Measurements from ENCODE around the gene TNIP2. TPM values are rescaled to one million over a fixed set of nuclear protein-coding genes. Genes with fewer than 3 reads are reported as not detected.
A peak's percentile ranks its signal among the peaks of the same experiment; 100 is the strongest.

Gene TNIP2, protein sequence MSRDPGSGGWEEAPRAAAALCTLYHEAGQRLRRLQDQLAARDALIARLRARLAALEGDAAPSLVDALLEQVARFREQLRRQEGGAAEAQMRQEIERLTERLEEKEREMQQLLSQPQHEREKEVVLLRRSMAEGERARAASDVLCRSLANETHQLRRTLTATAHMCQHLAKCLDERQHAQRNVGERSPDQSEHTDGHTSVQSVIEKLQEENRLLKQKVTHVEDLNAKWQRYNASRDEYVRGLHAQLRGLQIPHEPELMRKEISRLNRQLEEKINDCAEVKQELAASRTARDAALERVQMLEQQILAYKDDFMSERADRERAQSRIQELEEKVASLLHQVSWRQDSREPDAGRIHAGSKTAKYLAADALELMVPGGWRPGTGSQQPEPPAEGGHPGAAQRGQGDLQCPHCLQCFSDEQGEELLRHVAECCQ
- total RNA-seq (ENCODE audit: unreplicated experiment), result 25.4 TPM
- long read RNA-seq, transcript TNIP2-201 (6 exons, 1,974 nt), result major isoform, 19 of 26 reads
- long read RNA-seq, partial matches to known transcripts, result 1 of 26 reads
- long read RNA-seq, other reads (novel, unspliced or antisense), result 2 of 26 reads

DNA sequence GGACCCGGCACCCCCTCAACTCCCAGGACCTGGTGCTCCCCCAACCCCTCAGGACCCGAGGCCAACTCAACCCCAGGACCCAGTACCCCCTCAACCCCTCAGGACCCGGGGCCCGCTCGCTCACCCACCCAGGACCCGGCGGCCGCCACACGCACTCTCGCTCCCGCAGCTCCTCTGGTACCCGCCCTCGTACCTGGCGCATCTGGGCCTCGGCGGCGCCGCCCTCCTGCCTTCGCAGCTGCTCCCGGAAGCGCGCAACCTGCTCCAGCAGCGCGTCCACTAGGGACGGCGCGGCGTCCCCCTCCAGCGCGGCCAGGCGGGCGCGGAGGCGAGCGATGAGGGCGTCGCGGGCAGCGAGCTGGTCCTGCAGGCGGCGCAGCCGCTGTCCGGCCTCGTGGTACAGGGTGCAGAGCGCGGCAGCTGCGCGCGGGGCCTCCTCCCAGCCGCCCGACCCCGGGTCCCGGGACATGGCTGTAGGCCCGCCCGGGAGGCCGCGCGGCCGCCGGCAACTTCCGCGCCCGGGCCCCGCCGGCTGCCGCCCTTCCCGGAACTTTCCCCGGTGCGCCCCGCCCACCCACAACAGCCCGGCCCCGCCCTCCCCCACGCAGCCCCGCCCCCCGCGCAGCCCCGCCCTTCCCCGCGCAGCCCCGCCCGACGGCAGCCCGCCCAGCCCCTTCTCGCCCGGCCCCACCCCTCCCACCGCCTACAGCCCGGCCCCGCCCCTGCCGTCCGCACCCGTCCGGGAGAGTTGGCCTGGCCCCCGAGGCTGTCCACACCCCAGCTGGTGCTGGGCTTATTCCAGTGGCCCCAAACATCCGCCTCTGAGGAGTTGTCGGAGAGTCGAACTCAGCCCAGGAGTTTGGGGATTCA lies at the start of gene TNIP2:
Gene TNIP2, minus strand, starts transcription at position 516 of the 870 bp plus-strand sequence. Its CDS starts 47 bp downstream, at position 469.
- TF ChIP-seq, protein P1, sequence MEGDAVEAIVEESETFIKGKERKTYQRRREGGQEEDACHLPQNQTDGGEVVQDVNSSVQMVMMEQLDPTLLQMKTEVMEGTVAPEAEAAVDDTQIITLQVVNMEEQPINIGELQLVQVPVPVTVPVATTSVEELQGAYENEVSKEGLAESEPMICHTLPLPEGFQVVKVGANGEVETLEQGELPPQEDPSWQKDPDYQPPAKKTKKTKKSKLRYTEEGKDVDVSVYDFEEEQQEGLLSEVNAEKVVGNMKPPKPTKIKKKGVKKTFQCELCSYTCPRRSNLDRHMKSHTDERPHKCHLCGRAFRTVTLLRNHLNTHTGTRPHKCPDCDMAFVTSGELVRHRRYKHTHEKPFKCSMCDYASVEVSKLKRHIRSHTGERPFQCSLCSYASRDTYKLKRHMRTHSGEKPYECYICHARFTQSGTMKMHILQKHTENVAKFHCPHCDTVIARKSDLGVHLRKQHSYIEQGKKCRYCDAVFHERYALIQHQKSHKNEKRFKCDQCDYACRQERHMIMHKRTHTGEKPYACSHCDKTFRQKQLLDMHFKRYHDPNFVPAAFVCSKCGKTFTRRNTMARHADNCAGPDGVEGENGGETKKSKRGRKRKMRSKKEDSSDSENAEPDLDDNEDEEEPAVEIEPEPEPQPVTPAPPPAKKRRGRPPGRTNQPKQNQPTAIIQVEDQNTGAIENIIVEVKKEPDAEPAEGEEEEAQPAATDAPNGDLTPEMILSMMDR (IDR thresholded peaks at IDR 0.05; ENCODE audit: partially characterized antibody, unreplicated experiment), result no peak

DNA sequence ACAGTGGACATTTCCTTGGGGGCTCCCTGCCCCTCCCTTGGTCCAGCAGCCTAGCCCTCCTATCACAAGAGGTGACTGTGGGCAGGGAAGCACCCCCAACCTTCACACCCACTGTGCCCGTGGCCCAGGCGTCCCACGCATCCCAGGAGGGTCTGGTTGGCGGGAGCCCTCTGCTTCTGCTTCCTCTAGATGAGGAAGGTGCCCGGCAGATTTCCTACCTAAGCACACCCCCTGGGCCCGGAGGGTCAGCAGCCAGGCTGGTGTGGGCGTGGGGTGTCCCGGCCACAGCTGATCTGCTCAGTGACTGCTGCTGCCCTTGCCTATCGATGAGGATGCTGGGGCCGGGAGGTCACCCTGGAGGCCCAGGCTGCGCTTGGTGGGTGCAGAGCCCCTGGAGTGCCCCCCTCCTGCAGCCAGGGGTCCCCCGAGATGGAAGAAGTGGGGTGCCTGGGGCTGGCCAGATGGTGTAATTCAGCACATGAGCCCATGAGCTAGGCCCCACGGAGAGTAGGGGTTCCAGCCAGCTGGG lies 48.9 kb upstream of the TNIP2 start:
- TF ChIP-seq, protein P1 (IDR thresholded peaks at IDR 0.05; ENCODE audit: partially characterized antibody, unreplicated experiment), result no peak
- peaks cover 5% of the 10 kb centered on the region for H3K4me1 Mint-ChIP-seq (ENCODE audit: low read depth, unreplicated experiment)

More for the DNA sequence above, at the start of gene TNIP2:
- Mint-ChIP-seq H3K4me3 (ENCODE audit: unreplicated experiment) (peak within 1 kb of the TSS; percentile 79), H3K9me3 (ENCODE audit: unreplicated experiment) (no peaks in the 10 kb centered on the region), H3K36me3 (ENCODE audit: unreplicated experiment) (no peaks in the 10 kb centered on the region), H3K27ac (ENCODE audit: unreplicated experiment) (peak within 1 kb of the TSS; percentile 68), H3K4me1 (ENCODE audit: low read depth, unreplicated experiment) (peaks cover 7% of the 10 kb centered on the region), H3K27me3 (ENCODE audit: unreplicated experiment) (no peaks in the 10 kb centered on the region)
- DNase-seq, result peak; percentile 80

DNA sequence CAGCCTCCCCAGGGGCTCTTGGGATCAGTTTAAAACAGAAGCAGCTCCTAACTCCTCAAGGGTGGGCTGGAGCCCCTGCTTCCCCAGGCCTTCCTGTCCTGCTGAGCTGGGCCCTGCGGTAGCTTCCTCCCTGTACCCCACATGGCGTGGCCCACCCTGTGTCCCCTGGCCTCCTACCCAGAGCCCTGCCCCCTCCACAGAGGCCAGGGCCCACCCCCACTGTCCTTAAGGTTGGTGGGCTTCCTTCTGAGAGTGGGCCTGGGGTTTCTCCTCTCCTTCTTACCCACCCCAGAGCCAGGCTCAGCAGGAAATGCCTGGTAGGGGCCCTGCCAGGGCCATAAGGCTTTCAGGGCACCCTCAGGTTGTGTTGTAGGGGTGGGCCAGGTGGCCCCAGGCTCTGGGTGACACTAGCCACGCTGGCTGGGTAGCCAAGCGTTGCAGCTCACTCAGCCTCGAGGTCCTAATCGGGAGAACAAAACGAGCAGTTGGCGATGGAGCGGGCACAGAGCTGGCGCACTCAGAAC lies 48.4 kb upstream of the TNIP2 start:
- H3K4me3 Mint-ChIP-seq (ENCODE audit: unreplicated experiment), result no peak overlapping the region
- H3K27ac Mint-ChIP-seq (ENCODE audit: unreplicated experiment), result no peak overlapping the region
- TF ChIP-seq, protein P1 (IDR thresholded peaks at IDR 0.05; ENCODE audit: partially characterized antibody, unreplicated experiment), result no peak
- DNase-seq, result no peak
- peaks cover 6% of the 10 kb centered on the region for H3K9me3 Mint-ChIP-seq (ENCODE audit: unreplicated experiment)
- no peaks in the 10 kb centered on the region for H3K36me3 Mint-ChIP-seq (ENCODE audit: unreplicated experiment)
- H3K27me3 Mint-ChIP-seq (ENCODE audit: unreplicated experiment), result peaks cover 3% of the 10 kb centered on the region
- peaks cover 5% of the 10 kb centered on the region for H3K4me1 Mint-ChIP-seq (ENCODE audit: low read depth, unreplicated experiment)

More for the DNA sequence above, 48.9 kb upstream of the TNIP2 start:
- no peak for DNase-seq
- H3K9me3 Mint-ChIP-seq (ENCODE audit: unreplicated experiment), result peaks cover 6% of the 10 kb centered on the region
- no peak overlapping the region for H3K27ac Mint-ChIP-seq (ENCODE audit: unreplicated experiment)
- H3K36me3 Mint-ChIP-seq (ENCODE audit: unreplicated experiment), result no peaks in the 10 kb centered on the region
- no peak overlapping the region for H3K4me3 Mint-ChIP-seq (ENCODE audit: unreplicated experiment)
- H3K27me3 Mint-ChIP-seq (ENCODE audit: unreplicated experiment), result peaks cover 5% of the 10 kb centered on the region

DNA sequence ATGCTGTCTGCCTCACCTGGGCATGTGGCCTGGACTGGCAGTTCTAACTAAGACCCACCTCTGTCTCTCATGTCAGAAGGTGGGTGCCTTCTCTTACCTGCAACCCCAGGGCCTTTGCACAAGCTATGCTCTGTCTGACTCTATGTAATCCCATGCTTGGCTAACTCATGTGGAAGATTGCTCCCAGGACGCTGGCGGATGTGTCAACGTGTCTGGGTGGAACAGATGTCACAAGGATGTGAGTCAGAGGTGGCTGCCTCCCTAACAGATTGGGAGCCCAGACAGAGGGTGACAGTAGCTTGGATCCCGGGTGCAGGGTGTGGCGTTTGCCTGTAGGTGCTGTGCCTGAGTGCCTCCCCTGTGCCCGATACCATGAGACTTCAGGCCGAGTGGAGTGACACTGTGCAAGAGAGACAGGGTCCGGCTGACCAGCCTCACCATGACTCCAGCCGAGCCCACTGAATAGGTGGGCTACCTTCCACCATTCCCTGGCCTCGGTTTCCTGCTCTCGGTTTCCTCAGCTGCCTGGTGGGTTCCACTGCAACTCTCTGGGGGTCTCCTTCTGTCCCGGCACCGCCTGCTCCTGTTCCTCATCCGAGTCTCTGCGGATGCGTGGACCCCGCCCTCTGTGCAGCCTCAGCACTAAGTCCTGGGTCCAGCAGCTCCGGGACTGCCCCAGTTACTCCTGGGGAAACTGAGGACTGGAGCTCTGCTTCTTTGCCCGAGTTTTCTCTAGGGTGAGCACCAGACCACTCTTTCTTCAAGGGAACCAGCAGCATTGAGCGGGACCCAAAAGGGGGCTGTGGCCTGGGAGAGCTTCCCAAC lies 47.7 kb upstream of the TNIP2 start:
- DNase-seq, result no peak
- Mint-ChIP-seq H3K27ac (ENCODE audit: unreplicated experiment) (no peak overlapping the region), H3K4me1 (ENCODE audit: low read depth, unreplicated experiment) (peaks cover 5% of the 10 kb centered on the region), H3K27me3 (ENCODE audit: unreplicated experiment) (peaks cover 3% of the 10 kb centered on the region), H3K36me3 (ENCODE audit: unreplicated experiment) (no peaks in the 10 kb centered on the region), H3K4me3 (ENCODE audit: unreplicated experiment) (no peak overlapping the region), H3K9me3 (ENCODE audit: unreplicated experiment) (peaks cover 6% of the 10 kb centered on the region)
- TF ChIP-seq, protein P1 (IDR thresholded peaks at IDR 0.05; ENCODE audit: partially characterized antibody, unreplicated experiment), result no peak
